Stomach (tissue), 9 donors: ENCODE results near the gene NOL12. TPM values are rescaled to one million over a fixed set of nuclear protein-coding genes. Genes with fewer than 3 reads are reported as not detected.
A peak's percentile ranks its signal among the peaks of the same experiment; 100 is the strongest.

Experiments
- DNase-seq, 2 donors: peaks; one replicate each; pipeline versions ENCODE4 v3.0.0 to v3.0.0-alpha.2; 2013 to 2019
- H3K27ac ChIP-seq, 5 donors: fragments of 200-600 bp in 4 of 5; sonication (generic) in 4 of 5; one replicate each; pipeline ENCODE4 v1.5.1; 2013 to 2019; ENCODE audit warnings: mild to moderate bottlenecking in 1 of 5, moderate library complexity in 1 of 5
- H3K27me3 ChIP-seq, 3 donors: fragments of 200-600 bp; sonication (generic); one replicate each; pipeline ENCODE4 v1.5.1; 2017 to 2019; ENCODE audit warnings: mixed run types in 1 of 3
- H3K36me3 ChIP-seq, 4 donors: fragments of 200-600 bp; sonication (generic); 1 replicate in 3 of 4; 2 replicates in 1 of 4; pipeline ENCODE4 v1.5.1; 2016 to 2019
- H3K4me1 ChIP-seq, 4 donors: fragments of 200-600 bp; sonication (generic); one replicate each; pipeline ENCODE4 v1.5.1; 2016 to 2019
- H3K4me3 ChIP-seq, 4 donors: fragments of 200-600 bp; sonication (generic) in 3 of 4; one replicate each; pipeline ENCODE4 v1.5.1; 2016 to 2019; ENCODE audit warnings: mild to moderate bottlenecking in 1 of 4
- H3K9me3 ChIP-seq, 4 donors: fragments of 200-600 bp; sonication (generic); one replicate each; pipeline ENCODE4 v1.5.1; 2016 to 2019
- CTCF ChIP-seq, 7 experiments: fragments of 450-650 bp in 4 of 7; fragments of 200-600 bp in 3 of 7; sonication (generic) in 3 of 7; IDR thresholded peaks; one replicate each; pipeline ENCODE4 v1.5.1; 2016 to 2019; ENCODE audit warnings: antibody characterized with exemption in 7 of 7, control low read depth in 2 of 7, mild to moderate bottlenecking in 1 of 7
- EP300 ChIP-seq: sonication (generic); formaldehyde crosslinking; IDR thresholded peaks from one replicate; pipeline ENCODE4 v1.6.1; 2017; ENCODE audit warnings: antibody characterized with exemption
- POLR2A ChIP-seq, 4 donors: fragments of 450-650 bp; IDR thresholded peaks; one replicate each; pipeline ENCODE4 v1.6.1; 2016; ENCODE audit warnings: antibody characterized with exemption in 4 of 4, control low read depth in 2 of 4, mild to moderate bottlenecking in 1 of 4, moderate library complexity in 1 of 4
- POLR2AphosphoS5 ChIP-seq, 3 donors: sonication (generic); formaldehyde crosslinking; IDR thresholded peaks; one replicate each; pipeline ENCODE4 v1.6.1; 2016; ENCODE audit warnings: antibody characterized with exemption in 3 of 3
- WGBS, 5 donors: extraction: QIAGEN DNeasy Blood & Tissue Kit in 3 of 5; methylation state at CpG; one replicate each; pipeline versions ENCODE4 v1.1.5 to v1.1.7; 2013 to 2018; 5-methylcytosine and 5-hydroxymethylcytosine counted together
- intact Hi-C: fragments of 100-400 bp; cut with DNase I; formaldehyde crosslinking; loops from one replicate; pipeline ENCODE4 v1.15.1; 2023; ENCODE audit warnings: low total_unique reads
- polyA plus RNA-seq, 3 donors: library from polyadenylated mRNA; stranded (reverse); fragments of 200-250 nt; gene quantifications; one replicate each; pipeline ENCODE4 v1.2.3, GENCODE V29; 2013
- total RNA-seq, 5 donors: library from RNA; depleted of rRNA; stranded (reverse); fragments of >200 nt; gene quantifications; one replicate each; pipeline versions ENCODE4 v1.1.0 to v1.2.3, GENCODE V29; 2014 to 2016
- donor health status: healthy with polysubstance abuse.
- donor health status: Bipolar disorder and iron deficiency.
- donor health status: healthy.

NOL12 gene
- total and polyA plus RNA-seq, 8 donors = 9.3 to 64.6 (median 35.3) TPM

GRCh38 chr22:37681001-37681424, 5.1 kb upstream of the NOL12 start:
- no peaks in the 10 kb centered on the region for H3K9me3 ChIP-seq
- H3K27ac ChIP-seq = peak overlapping the region in 2 of 5 donors; percentile 15 to 39
- H3K27me3 ChIP-seq = no peaks in the 10 kb centered on the region
- TF ChIP-seq POLR2AphosphoS5 (IDR thresholded peaks at IDR 0.05) (no peak), EP300 (no peak)
- H3K4me3 ChIP-seq = no peak overlapping the region
- WGBS, 5 donors = 42 to 82% (median 76%) methylated on average over 2 of the region's 2 CpGs
- H3K36me3 ChIP-seq = peaks cover 3 to 21% (median 10%) of the 10 kb centered on the region in 4 donors
- peaks cover 30 to 53% (median 43%) of the 10 kb centered on the region in 4 donors for H3K4me1 ChIP-seq
- intact Hi-C loops = loop anchor here (5.0 kb wide), 1 partner anchor 39 kb away; no protein-coding TSS in a partner anchor
- DNase-seq = no peak

- Histone ChIP-seq H3K27ac (peak overlapping the region in 1 of 5 donors; percentile 15), H3K27me3 (no peaks in the 10 kb centered on the region), H3K4me1 (peaks cover 24 to 48% (median 40%) of the 10 kb centered on the region in 4 donors), H3K9me3 (no peaks in the 10 kb centered on the region), H3K4me3 (no peak overlapping the region), H3K36me3 (peaks cover 3 to 21% (median 10%) of the 10 kb centered on the region in 4 donors)
- TF ChIP-seq POLR2A (IDR thresholded peaks at IDR 0.05) (no peak), CTCF (IDR thresholded peaks at IDR 0.05) (peak in 5 of 7 experiments; percentile 82 to 90 (median 85)), POLR2AphosphoS5 (IDR thresholded peaks at IDR 0.05) (peak in 1 of 3 donors; percentile 52)
- WGBS, 5 donors = 11 to 20% (median 18%) methylated on average over 5 to 6 of the region's 6 CpGs
- intact Hi-C loops = loop anchor here (5.0 kb wide), 1 partner anchor 39 kb away; no protein-coding TSS in a partner anchor
- peak; percentile 83 to 92 for DNase-seq
These were observed 4.5 kb upstream of the NOL12 start for GRCh38 chr22:37681556-37682049.

DNA sequence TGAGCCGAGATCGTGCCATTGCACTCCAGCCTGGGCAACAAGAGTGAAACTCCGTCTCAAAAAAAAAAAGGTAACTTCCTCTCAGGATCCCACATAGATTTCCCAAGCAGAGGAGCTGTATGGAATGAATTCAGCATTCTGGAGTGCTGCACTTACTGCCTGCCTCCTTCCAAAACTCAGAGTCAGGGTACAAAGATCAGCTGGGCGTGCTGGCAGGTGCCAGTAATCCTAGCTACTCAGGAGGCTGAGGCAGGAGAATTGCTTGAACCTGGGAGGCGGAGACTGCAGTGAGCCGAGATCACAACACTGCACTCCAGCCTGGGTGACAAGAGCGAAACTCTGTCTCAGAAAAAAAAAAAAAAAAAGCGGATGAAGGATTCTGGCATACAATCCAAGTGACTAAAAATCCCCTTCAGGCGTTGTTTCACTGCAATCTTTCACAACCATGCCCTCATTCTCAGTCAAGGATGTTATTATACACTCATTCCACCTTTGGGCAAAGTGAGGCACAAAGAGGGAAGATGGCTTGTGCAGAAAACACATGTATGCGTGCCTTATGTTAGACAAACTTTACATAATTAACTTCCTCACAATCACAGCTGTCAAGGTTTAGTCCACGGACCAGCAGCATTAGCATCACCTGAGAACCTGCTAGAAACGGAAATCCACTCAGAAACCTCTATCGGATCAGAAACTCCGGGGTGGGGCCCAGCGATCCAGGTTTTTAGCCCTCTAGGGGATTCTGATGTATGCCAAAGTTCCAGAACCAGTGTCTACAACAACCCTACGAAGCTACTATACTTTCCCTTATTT, 1.1 kb upstream of the NOL12 start:
- intact Hi-C loops = loop anchor here (5.0 kb wide), 1 partner anchor 43 kb away; no protein-coding TSS in a partner anchor
- Histone ChIP-seq H3K27ac (peak overlapping the region in 1 of 5 donors; percentile 20), H3K9me3 (no peaks in the 10 kb centered on the region), H3K4me1 (peaks cover 31 to 49% (median 48%) of the 10 kb centered on the region in 4 donors), H3K36me3 (peaks cover 12 to 26% (median 23%) of the 10 kb centered on the region in 4 donors), H3K4me3 (no peak overlapping the region), H3K27me3 (no peaks in the 10 kb centered on the region)
- WGBS, 5 donors = 64 to 70% (median 65%) methylated on average over 14 to 16 of the region's 16 CpGs
- TF ChIP-seq CTCF (IDR thresholded peaks at IDR 0.05) = no peak
- TF ChIP-seq POLR2AphosphoS5 (IDR thresholded peaks at IDR 0.05) = no peak
- no peak for TF ChIP-seq POLR2A (IDR thresholded peaks at IDR 0.05)
- TF ChIP-seq EP300 = no peak
- DNase-seq = no peak

DNA sequence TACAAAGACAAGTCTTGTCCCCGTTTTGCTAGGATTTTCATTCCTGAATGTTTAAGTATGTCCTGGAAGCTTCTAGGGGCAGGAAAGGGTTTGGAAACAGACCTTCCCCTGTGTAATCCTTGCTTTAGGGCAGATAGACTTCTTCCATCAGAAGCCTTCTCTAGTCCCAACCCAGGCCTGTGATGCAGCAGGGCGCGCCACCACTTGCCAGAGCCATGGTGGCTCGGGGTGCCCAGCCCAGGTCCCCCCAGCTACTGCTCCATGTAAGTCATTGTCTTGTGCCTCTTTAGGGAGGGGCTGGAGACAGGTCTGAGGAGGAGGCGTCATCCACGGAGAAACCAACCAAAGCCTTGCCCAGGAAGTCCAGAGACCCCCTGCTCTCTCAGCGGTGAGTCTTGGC, 4.3 kb downstream of the NOL12 start:
- no peak for DNase-seq
- WGBS, 5 donors = 88 to 95% (median 92%) methylated on average over 5 to 7 of the region's 7 CpGs
- TF ChIP-seq EP300 = no peak
- TF ChIP-seq CTCF (IDR thresholded peaks at IDR 0.05) = no peak
- Histone ChIP-seq H3K27me3 (no peaks in the 10 kb centered on the region), H3K9me3 (no peaks in the 10 kb centered on the region), H3K27ac (no peak overlapping the region), H3K4me1 (peaks cover 20 to 37% (median 35%) of the 10 kb centered on the region in 4 donors), H3K4me3 (no peak overlapping the region), H3K36me3 (peaks cover 51 to 72% (median 70%) of the 10 kb centered on the region in 4 donors)
- intact Hi-C loops = no loop called here
